CD14-positive monocyte (primary cell): Measurements from ENCODE around the gene NEGR1. TPM values are rescaled to one million over a fixed set of nuclear protein-coding genes. Genes with fewer than 3 reads are reported as not detected.

Experiments used
- DNase-seq, 3 donors: peaks; one replicate each; pipeline ENCODE4 v3.0.0-alpha.2; 2011 to 2022
- H2AFZ ChIP-seq: 2 replicates; pipeline ENCODE4 v1.6.0; 2012; ENCODE audit warnings: mild to moderate bottlenecking, low read depth, low read length, inconsistent platforms; ENCODE audit not compliant: insufficient read depth, poor library complexity, severe bottlenecking
- H3K27ac ChIP-seq, 2 donors: 1 replicate in 1 of 2; 2 replicates in 1 of 2; pipeline ENCODE4 v1.5.1; 2012 to 2013; ENCODE audit warnings: low read length in 2 of 2, control low read depth in 1 of 2, inconsistent platforms in 1 of 2, low read depth in 1 of 2, mild to moderate bottlenecking in 1 of 2
- H3K27me3 ChIP-seq, 2 donors: one replicate each; pipeline versions ENCODE4 v1.6.0 to v1.6.1; 2011 to 2013; ENCODE audit warnings: low read length in 2 of 2; ENCODE audit not compliant: control insufficient read depth in 2 of 2, insufficient read depth in 2 of 2
- H3K36me3 ChIP-seq, 2 donors: replicated peaks in 1 of 2; 1 replicate in 1 of 2; 2 replicates in 1 of 2; pipeline versions ENCODE4 v1.5.1 to v1.6.1; 2012 to 2013; ENCODE audit warnings: low read length in 2 of 2, control low read depth in 1 of 2, inconsistent platforms in 1 of 2, mild to moderate bottlenecking in 1 of 2; ENCODE audit not compliant: insufficient read depth in 2 of 2, control insufficient read depth in 1 of 2
- H3K4me1 ChIP-seq, 2 donors: 1 replicate in 1 of 2; 2 replicates in 1 of 2; pipeline versions ENCODE4 v1.5.1 to v1.6.1; 2012 to 2013; ENCODE audit warnings: low read length in 2 of 2, control low read depth in 1 of 2, inconsistent platforms in 1 of 2, mild to moderate bottlenecking in 1 of 2, moderate library complexity in 1 of 2; ENCODE audit not compliant: insufficient read depth in 2 of 2, control insufficient read depth in 1 of 2
- H3K4me2 ChIP-seq: replicated peaks from 2 replicates; pipeline ENCODE3; 2012; ENCODE audit warnings: low read length, moderate library complexity, mild to moderate bottlenecking; ENCODE audit not compliant: poor library complexity, severe bottlenecking; ENCODE audit errors: extremely low read depth
- H3K4me3 ChIP-seq, 3 experiments: fragments of 200-600 bp in 1 of 3; sonication (generic) in 1 of 3; replicated peaks in 1 of 3; 1 replicate in 2 of 3; 2 replicates in 1 of 3; pipeline ENCODE4 v1.5.1; 2011 to 2013; ENCODE audit warnings: low read length in 3 of 3, mild to moderate bottlenecking in 3 of 3, control low read depth in 2 of 3, low read depth in 2 of 3, inconsistent platforms in 1 of 3, moderate library complexity in 1 of 3
- H3K79me2 ChIP-seq: 2 replicates; pipeline ENCODE4 v1.6.0; 2012; ENCODE audit warnings: mild to moderate bottlenecking, control low read depth, inconsistent platforms, low read length, moderate library complexity; ENCODE audit not compliant: insufficient read depth
- H3K9ac ChIP-seq: 2 replicates; pipeline ENCODE4 v1.6.0; 2017; ENCODE audit warnings: low read length, mild to moderate bottlenecking; ENCODE audit not compliant: insufficient read depth, poor library complexity, severe bottlenecking
- H3K9me3 ChIP-seq, 2 donors: replicated peaks in 1 of 2; 1 replicate in 1 of 2; 2 replicates in 1 of 2; pipeline versions ENCODE4 v1.5.1 to v1.6.1; 2012 to 2013; ENCODE audit warnings: low read length in 2 of 2, control low read depth in 1 of 2; ENCODE audit not compliant: control insufficient read depth in 1 of 2, insufficient read depth in 1 of 2
- H4K20me1 ChIP-seq: 2 replicates; pipeline ENCODE4 v1.6.0; 2012; ENCODE audit warnings: mild to moderate bottlenecking, low read length, control low read depth, moderate library complexity; ENCODE audit not compliant: insufficient read depth
- H3K27ac Mint-ChIP-seq, 7 donors: one replicate each; pipeline ENCODE4 v1.8.0; 2020; ENCODE audit warnings: mild to moderate bottlenecking in 7 of 7, mixed read lengths in 7 of 7, moderate library complexity in 6 of 7, inconsistent platforms in 2 of 7
- H3K27me3 Mint-ChIP-seq, 3 donors: one replicate each; pipeline ENCODE4 v1.8.0; 2021 to 2022; ENCODE audit warnings: low read depth in 3 of 3, mild to moderate bottlenecking in 3 of 3, mixed read lengths in 3 of 3, moderate library complexity in 3 of 3, inconsistent platforms in 1 of 3
- H3K36me3 Mint-ChIP-seq, 2 donors: one replicate each; pipeline ENCODE4 v1.8.0; 2020; ENCODE audit warnings: mixed read lengths in 2 of 2, inconsistent platforms in 1 of 2, mild to moderate bottlenecking in 1 of 2
- H3K4me1 Mint-ChIP-seq: one replicate; pipeline ENCODE4 v1.8.0; 2020; ENCODE audit warnings: mild to moderate bottlenecking, mixed read lengths
- H3K4me3 Mint-ChIP-seq, 2 donors: one replicate each; pipeline ENCODE4 v1.8.0; 2020; ENCODE audit warnings: mild to moderate bottlenecking in 2 of 2, mixed read lengths in 2 of 2, moderate library complexity in 1 of 2
- H3K9me3 Mint-ChIP-seq, 7 donors: one replicate each; pipeline ENCODE4 v1.8.0; 2020 to 2022; ENCODE audit warnings: mixed read lengths in 7 of 7, mild to moderate bottlenecking in 6 of 7, moderate library complexity in 6 of 7, inconsistent platforms in 2 of 7
- CTCF ChIP-seq: fragments of 200-600 bp; IDR thresholded peaks from one replicate; pipeline ENCODE4 v1.8.0; 2022; ENCODE audit warnings: antibody characterized with exemption, mild to moderate bottlenecking
- WGBS: methylation state at CpG from one replicate; pipeline ENCODE4 v1.1.5; 2013; ENCODE audit warnings: missing lambda C conversion rate; ENCODE audit not compliant: insufficient coverage; 5-methylcytosine and 5-hydroxymethylcytosine counted together
- intact Hi-C, 2 donors: fragments of 100-400 bp; cut with micrococcal nuclease; formaldehyde crosslinking; loops; one replicate each; pipeline versions ENCODE4 v1.15.0 to v1.15.1; 2023
- polyA plus RNA-seq, 3 donors: library from polyadenylated mRNA; depleted of rRNA in 1 of 3; unstranded in 2 of 3; stranded (reverse) in 1 of 3; fragments of 300-500 nt in 2 of 3; fragments of >200 nt in 1 of 3; fragmentation: Illumina TruSeq in 2 of 3; gene quantifications; 1 replicate in 2 of 3; 2 replicates in 1 of 3; pipeline ENCODE4 v1.2.3, GENCODE V29; 2012 to 2021

NEGR1 gene
- polyA plus RNA-seq, 3 donors: 0.03 to 0.15 (median 0.13) TPM

- Histone ChIP-seq H3K27ac (no peak overlapping the region), H3K4me3 (no peak overlapping the region), H3K4me1 (no peaks in the 10 kb centered on the region), H3K79me2 (no peaks in the 10 kb centered on the region), H3K4me2 (no peak overlapping the region), H3K27me3 (no peaks in the 10 kb centered on the region), H2AFZ (no peak overlapping the region), H3K36me3 (no peaks in the 10 kb centered on the region), H3K9me3 (no peaks in the 10 kb centered on the region), H3K9ac (no peak overlapping the region), H4K20me1 (no peaks in the 10 kb centered on the region)
- no peak overlapping the region for H3K27ac Mint-ChIP-seq
- H3K36me3 Mint-ChIP-seq: no peaks in the 10 kb centered on the region
- H3K27me3 Mint-ChIP-seq: peaks cover 0 to 2% (median 0%) of the 10 kb centered on the region in 3 donors
- no peaks in the 10 kb centered on the region for H3K9me3 Mint-ChIP-seq
- H3K4me3 Mint-ChIP-seq: no peak overlapping the region
- intact Hi-C loops: no loop called here
- no CpG with 5 or more reads among the region's 1 CpG for WGBS
- TF ChIP-seq CTCF: peak; percentile 29
- DNase-seq: no peak
- no peaks in the 10 kb centered on the region for H3K4me1 Mint-ChIP-seq
These were observed 95.5 kb downstream of the NEGR1 start for GRCh38 chr1:72186733-72187307.

GRCh38 chr1:72184099-72184701 lies 98.1 kb downstream of the NEGR1 start:
- Histone ChIP-seq H3K4me3 (no peak overlapping the region), H3K4me1 (no peaks in the 10 kb centered on the region), H3K36me3 (no peaks in the 10 kb centered on the region), H3K27ac (no peak overlapping the region), H4K20me1 (no peaks in the 10 kb centered on the region), H2AFZ (no peak overlapping the region), H3K4me2 (no peak overlapping the region), H3K9ac (no peak overlapping the region), H3K27me3 (no peaks in the 10 kb centered on the region), H3K79me2 (no peaks in the 10 kb centered on the region), H3K9me3 (no peaks in the 10 kb centered on the region)
- H3K27me3 Mint-ChIP-seq: peaks cover 0 to 2% (median 0%) of the 10 kb centered on the region in 3 donors
- intact Hi-C loops: no loop called here
- DNase-seq: no peak
- no peaks in the 10 kb centered on the region for H3K4me1 Mint-ChIP-seq
- H3K36me3 Mint-ChIP-seq: no peaks in the 10 kb centered on the region
- no peak overlapping the region for H3K27ac Mint-ChIP-seq
- WGBS: 55% methylated on average over 2 of the region's 3 CpGs
- no peak overlapping the region for H3K4me3 Mint-ChIP-seq
- H3K9me3 Mint-ChIP-seq: peaks cover 0 to 3% (median 0%) of the 10 kb centered on the region in 7 donors
- no peak for TF ChIP-seq CTCF
